Osteoblast (primary cell): ENCODE results near the gene AANAT. TPM values are rescaled to one million over a fixed set of nuclear protein-coding genes. Genes with fewer than 3 reads are reported as not detected.

Experiments used
- DNase-seq: peaks from one replicate; pipeline ENCODE4 v3.0.0; 2011; ENCODE audit warnings: low spot score, mixed read lengths; ENCODE audit not compliant: insufficient read length; ENCODE audit errors: missing footprints
- H2AFZ ChIP-seq: 2 replicates; pipeline ENCODE4 v1.6.0; 2011; ENCODE audit warnings: mild to moderate bottlenecking, low read length
- H3K27ac ChIP-seq: 2 replicates; pipeline ENCODE4 v1.5.1; 2011; ENCODE audit warnings: mild to moderate bottlenecking, low read depth, low read length, moderate library complexity
- H3K27me3 ChIP-seq: 2 replicates; pipeline ENCODE4 v1.6.0; 2012; ENCODE audit warnings: mild to moderate bottlenecking, control low read depth, inconsistent platforms, low read length, moderate library complexity; ENCODE audit not compliant: insufficient read depth
- H3K36me3 ChIP-seq: 2 replicates; pipeline ENCODE4 v1.5.1; 2011; ENCODE audit warnings: mild to moderate bottlenecking, low read length, control low read depth, moderate library complexity; ENCODE audit not compliant: insufficient read depth
- H3K4me1 ChIP-seq: 2 replicates; pipeline ENCODE4 v1.5.1; 2011; ENCODE audit warnings: mild to moderate bottlenecking, low read length, control low read depth, moderate library complexity; ENCODE audit not compliant: insufficient read depth
- H3K4me2 ChIP-seq: 2 replicates; pipeline ENCODE4 v1.6.0; 2011; ENCODE audit warnings: mild to moderate bottlenecking, low read length; ENCODE audit not compliant: insufficient read depth
- H3K4me3 ChIP-seq: fragments of 200-600 bp; sonication (generic); 3 replicates; pipeline ENCODE4 v1.5.1; 2012; ENCODE audit warnings: mild to moderate bottlenecking, low read length, inconsistent platforms; ENCODE audit not compliant: insufficient read depth
- H3K79me2 ChIP-seq: 2 replicates; pipeline ENCODE4 v1.6.0; 2012; ENCODE audit warnings: mild to moderate bottlenecking, low read length, control low read depth, inconsistent platforms; ENCODE audit not compliant: insufficient read depth
- H3K9me3 ChIP-seq: 2 replicates; pipeline ENCODE4 v1.5.1; 2011; ENCODE audit warnings: low read depth, low read length, control low read depth
- H4K20me1 ChIP-seq: 2 replicates; pipeline ENCODE4 v1.6.0; 2012; ENCODE audit warnings: mild to moderate bottlenecking, low read length, control low read depth; ENCODE audit not compliant: insufficient read depth
- total RNA-seq: library from RNA; depleted of rRNA; stranded (reverse); fragments of >200 nt; gene quantifications from 2 replicates; pipeline ENCODE4 v1.2.3, GENCODE V29; 2012
- TF ChIP-seq, protein P1 (sequence below): IDR thresholded peaks from 2 replicates; pipeline ENCODE4 v1.5.1; 2011; ENCODE audit warnings: mild to moderate bottlenecking, low read depth, low read length, moderate library complexity; ENCODE audit errors: extremely low read depth

Gene AANAT
- total RNA-seq, 1 donor, result not detected

DNA sequence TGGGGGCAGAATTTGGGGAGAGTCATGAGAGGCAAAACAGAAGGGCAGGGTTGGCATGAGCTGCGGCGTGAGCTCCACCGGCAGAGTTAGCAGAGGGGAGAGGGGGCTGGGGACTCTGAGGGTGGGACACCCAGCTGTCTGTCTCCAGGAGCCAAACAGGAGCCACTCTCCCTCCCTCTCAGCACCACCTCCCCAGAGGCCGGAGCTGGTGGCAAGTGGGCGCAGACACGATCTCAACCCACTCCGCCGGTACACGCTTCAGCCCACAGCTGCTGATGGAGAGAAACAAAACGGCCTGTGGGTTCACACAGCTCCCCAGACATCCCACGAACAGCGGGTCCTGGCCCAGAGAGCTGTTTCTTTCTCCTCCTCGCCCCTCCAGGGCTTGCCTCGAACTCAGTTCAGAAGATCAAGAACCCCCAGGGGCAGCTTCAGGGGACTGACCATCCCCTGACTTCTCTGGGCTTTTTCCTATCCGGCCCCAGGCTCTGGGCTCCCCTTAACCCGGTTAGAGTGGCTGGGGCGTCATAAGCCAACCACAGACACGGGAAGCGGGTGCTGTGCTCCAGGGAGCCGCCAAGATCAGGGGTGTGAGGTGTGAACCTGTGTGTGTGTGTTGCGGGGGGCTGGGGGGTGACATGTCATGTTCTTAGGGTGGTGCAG lies 26.2 kb downstream of the AANAT start:
- peak overlapping the region; percentile 68 for H3K4me2 ChIP-seq
- H3K36me3 ChIP-seq, result no peaks in the 10 kb centered on the region
- H4K20me1 ChIP-seq, result no peaks in the 10 kb centered on the region
- peak overlapping the region; percentile 73 for H2AFZ ChIP-seq
- peak overlapping the region; percentile 60 for H3K4me3 ChIP-seq
- H3K79me2 ChIP-seq, result peaks cover 10% of the 10 kb centered on the region
- TF ChIP-seq, protein P1, sequence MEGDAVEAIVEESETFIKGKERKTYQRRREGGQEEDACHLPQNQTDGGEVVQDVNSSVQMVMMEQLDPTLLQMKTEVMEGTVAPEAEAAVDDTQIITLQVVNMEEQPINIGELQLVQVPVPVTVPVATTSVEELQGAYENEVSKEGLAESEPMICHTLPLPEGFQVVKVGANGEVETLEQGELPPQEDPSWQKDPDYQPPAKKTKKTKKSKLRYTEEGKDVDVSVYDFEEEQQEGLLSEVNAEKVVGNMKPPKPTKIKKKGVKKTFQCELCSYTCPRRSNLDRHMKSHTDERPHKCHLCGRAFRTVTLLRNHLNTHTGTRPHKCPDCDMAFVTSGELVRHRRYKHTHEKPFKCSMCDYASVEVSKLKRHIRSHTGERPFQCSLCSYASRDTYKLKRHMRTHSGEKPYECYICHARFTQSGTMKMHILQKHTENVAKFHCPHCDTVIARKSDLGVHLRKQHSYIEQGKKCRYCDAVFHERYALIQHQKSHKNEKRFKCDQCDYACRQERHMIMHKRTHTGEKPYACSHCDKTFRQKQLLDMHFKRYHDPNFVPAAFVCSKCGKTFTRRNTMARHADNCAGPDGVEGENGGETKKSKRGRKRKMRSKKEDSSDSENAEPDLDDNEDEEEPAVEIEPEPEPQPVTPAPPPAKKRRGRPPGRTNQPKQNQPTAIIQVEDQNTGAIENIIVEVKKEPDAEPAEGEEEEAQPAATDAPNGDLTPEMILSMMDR, result no peak
- H3K4me1 ChIP-seq, result peaks cover 34% of the 10 kb centered on the region
- DNase-seq, result peak; percentile 87
- peak overlapping the region; percentile 83 for H3K27ac ChIP-seq
- no peaks in the 10 kb centered on the region for H3K27me3 ChIP-seq
- H3K9me3 ChIP-seq, result no peaks in the 10 kb centered on the region

DNA sequence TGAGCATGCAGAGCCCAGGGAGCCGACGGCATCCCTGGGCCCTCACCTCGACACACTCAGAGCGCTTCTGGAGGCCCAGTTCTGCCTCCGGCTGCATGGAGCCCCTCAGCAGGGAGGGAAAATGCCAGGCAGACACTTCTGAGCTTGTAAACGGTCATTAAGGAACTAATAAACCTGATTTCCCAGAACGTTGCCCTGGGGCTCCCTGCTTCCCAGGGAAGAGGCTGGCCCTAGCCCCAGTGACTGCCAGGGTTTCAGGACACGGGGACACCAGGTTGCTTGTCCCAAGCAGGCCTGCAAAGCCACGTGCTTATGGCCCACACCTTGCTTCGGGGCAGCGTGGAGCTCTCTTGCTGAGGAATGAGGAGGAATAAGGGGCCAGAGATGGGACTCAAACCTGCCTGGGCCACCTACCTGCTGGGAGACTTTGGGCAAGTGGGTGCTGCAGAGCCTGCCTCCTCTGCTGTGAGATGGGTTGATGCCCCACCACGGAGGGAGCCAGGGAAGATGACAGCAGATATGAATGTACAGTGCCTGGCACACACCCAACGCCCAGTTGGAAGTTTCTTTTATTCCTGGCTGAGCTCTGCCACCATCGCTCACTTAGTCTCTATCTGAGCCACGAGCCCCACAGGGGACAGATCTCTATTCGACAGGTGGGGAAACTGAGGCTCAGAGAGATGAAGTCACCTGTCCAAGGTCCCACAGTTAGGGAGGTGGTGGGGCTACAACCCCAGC lies 28.4 kb downstream of the AANAT start:
- Histone ChIP-seq H3K9me3 (no peaks in the 10 kb centered on the region), H4K20me1 (no peaks in the 10 kb centered on the region), H3K4me2 (no peak overlapping the region), H3K27me3 (no peaks in the 10 kb centered on the region), H3K79me2 (peaks cover 19% of the 10 kb centered on the region), H2AFZ (no peak overlapping the region), H3K36me3 (no peaks in the 10 kb centered on the region), H3K27ac (no peak overlapping the region), H3K4me3 (no peak overlapping the region), H3K4me1 (peaks cover 44% of the 10 kb centered on the region)
- TF ChIP-seq, protein P1, result no peak
- no peak for DNase-seq

DNA sequence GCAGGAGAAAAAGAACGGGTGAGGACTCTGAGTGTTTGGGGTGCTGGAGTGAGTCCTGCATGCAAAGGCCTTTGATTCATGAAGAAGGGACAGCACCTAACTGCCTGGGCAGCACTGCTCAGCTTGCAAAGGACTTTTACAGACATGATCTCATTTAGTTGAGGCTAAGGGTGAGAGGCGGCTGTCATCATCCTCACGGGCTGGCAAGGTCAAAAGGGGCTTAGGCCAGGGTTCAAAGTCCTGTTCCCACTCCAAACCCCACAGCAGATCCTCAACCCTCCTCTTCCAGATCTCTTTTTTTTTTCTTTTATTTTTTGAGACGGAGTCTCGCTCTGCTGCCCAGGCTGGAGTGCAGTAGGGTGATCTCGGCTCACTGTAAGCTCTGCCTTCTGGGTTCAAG lies 29.1 kb downstream of the AANAT start:
- no peak overlapping the region for H3K27ac ChIP-seq
- peaks cover 45% of the 10 kb centered on the region for H3K4me1 ChIP-seq
- H3K4me3 ChIP-seq, result no peak overlapping the region
- no peaks in the 10 kb centered on the region for H3K27me3 ChIP-seq
- no peaks in the 10 kb centered on the region for H3K9me3 ChIP-seq
- peaks cover 19% of the 10 kb centered on the region for H3K79me2 ChIP-seq
- H3K4me2 ChIP-seq, result no peak overlapping the region
- H3K36me3 ChIP-seq, result no peaks in the 10 kb centered on the region
- TF ChIP-seq, protein P1, result no peak
- no peak for DNase-seq
- no peaks in the 10 kb centered on the region for H4K20me1 ChIP-seq
- no peak overlapping the region for H2AFZ ChIP-seq

DNA sequence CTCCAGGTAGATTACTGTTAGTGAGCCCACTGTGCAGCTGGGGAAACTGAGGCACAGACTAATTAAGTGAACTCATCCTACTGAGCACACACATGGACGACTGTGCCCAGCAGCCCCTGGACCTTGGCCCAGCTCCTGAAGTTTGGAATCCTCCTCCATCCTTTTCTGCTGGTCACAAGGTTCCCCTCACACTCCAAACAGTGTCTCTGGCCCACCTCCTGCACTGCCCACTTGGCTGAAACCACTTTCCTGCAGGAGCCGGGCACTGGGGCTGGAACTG lies 30.2 kb downstream of the AANAT start:
- Histone ChIP-seq H3K36me3 (no peaks in the 10 kb centered on the region), H3K4me3 (peak overlapping the region; percentile 61), H3K79me2 (peaks cover 19% of the 10 kb centered on the region), H2AFZ (peak overlapping the region; percentile 92), H4K20me1 (no peaks in the 10 kb centered on the region), H3K4me1 (peaks cover 49% of the 10 kb centered on the region), H3K27me3 (no peaks in the 10 kb centered on the region), H3K27ac (peak overlapping the region; percentile 74), H3K9me3 (no peaks in the 10 kb centered on the region), H3K4me2 (peak overlapping the region; percentile 80)
- TF ChIP-seq, protein P1, result no peak
- no peak for DNase-seq
